Hepatocyte (in vitro differentiated cells): ENCODE data around the gene MAP3K20. TPM values are rescaled to one million over a fixed set of nuclear protein-coding genes. Genes with fewer than 3 reads are reported as not detected.

Source experiments
- DNase-seq: peaks from one replicate; pipeline ENCODE4 v3.0.0-alpha.2; 2016; ENCODE audit warnings: low spot score
- H2AFZ ChIP-seq: fragments of 200-600 bp; sonication (generic); 2 replicates; pipeline ENCODE4 v1.6.0; 2016; ENCODE audit warnings: antibody characterized with exemption, mild to moderate bottlenecking
- H3K27ac ChIP-seq: fragments of 200-600 bp; sonication (generic); 2 replicates; pipeline ENCODE4 v1.5.1; 2016; ENCODE audit warnings: mild to moderate bottlenecking
- H3K27me3 ChIP-seq: fragments of 200-600 bp; sonication (generic); 2 replicates; pipeline ENCODE4 v1.6.1; 2016
- H3K36me3 ChIP-seq: fragments of 200-600 bp; sonication (generic); replicated peaks from 2 replicates; pipeline ENCODE4 v1.5.1; 2016; ENCODE audit warnings: low read depth; ENCODE audit not compliant: insufficient read depth
- H3K4me1 ChIP-seq: fragments of 200-600 bp; sonication (generic); 2 replicates; pipeline ENCODE4 v1.5.1; 2016; ENCODE audit warnings: mild to moderate bottlenecking, moderate library complexity; ENCODE audit not compliant: insufficient read depth
- H3K4me2 ChIP-seq: fragments of 200-600 bp; sonication (generic); 2 replicates; pipeline ENCODE4 v1.6.0; 2016
- H3K4me3 ChIP-seq: fragments of 200-600 bp; sonication (generic); 2 replicates; pipeline ENCODE4 v1.5.1; 2016; ENCODE audit warnings: mild to moderate bottlenecking
- H3K79me2 ChIP-seq: fragments of 200-600 bp; sonication (generic); 2 replicates; pipeline ENCODE4 v1.6.0; 2017; ENCODE audit warnings: mild to moderate bottlenecking
- H3K9me2 ChIP-seq: fragments of 200-600 bp; sonication (generic); replicated peaks from 2 replicates; pipeline ENCODE4 v1.6.0; 2017; ENCODE audit warnings: mild to moderate bottlenecking; ENCODE audit not compliant: insufficient read depth
- H3K9me3 ChIP-seq: fragments of 200-600 bp; sonication (generic); 2 replicates; pipeline ENCODE4 v1.5.1; 2016; ENCODE audit warnings: low read depth, mild to moderate bottlenecking
- H4K20me1 ChIP-seq: fragments of 200-600 bp; sonication (generic); 2 replicates; pipeline ENCODE4 v1.6.0; 2016; ENCODE audit warnings: mild to moderate bottlenecking; ENCODE audit not compliant: insufficient read depth, poor library complexity, severe bottlenecking
- EZH2 ChIP-seq: fragments of 200-600 bp; sonication (generic); IDR thresholded peaks from 2 replicates; pipeline ENCODE4 v1.6.1; 2016; ENCODE audit warnings: antibody characterized with exemption, mild to moderate bottlenecking, borderline replicate concordance
- EZH2phosphoT487 ChIP-seq: fragments of 200-600 bp; sonication (generic); IDR thresholded peaks from one replicate; pipeline ENCODE4 v1.6.1; 2018; ENCODE audit warnings: antibody characterized with exemption, mild to moderate bottlenecking, low read depth, moderate library complexity; ENCODE audit not compliant: unreplicated experiment, severe bottlenecking
- WGBS: methylation state at CpG from one replicate; pipeline ENCODE4 v1.1.6; 2016; ENCODE audit warnings: low lambda C conversion rate; ENCODE audit errors: missing lambda C conversion rate; 5-methylcytosine and 5-hydroxymethylcytosine counted together
- polyA plus RNA-seq: library from polyadenylated mRNA; unstranded; fragments of >200 nt; fragmentation: Nextera tagmentation; extraction: Ambion mirVana; gene quantifications from 2 replicates; pipeline ENCODE4 v1.2.1, GENCODE V29; 2016
- total RNA-seq: library from RNA; depleted of rRNA; stranded (reverse); fragments of >200 nt; gene quantifications from 2 replicates; pipeline ENCODE4 v1.2.3, GENCODE V29; 2014
- TF ChIP-seq, protein P1 (sequence below): fragments of 200-600 bp; sonication (generic); IDR thresholded peaks from 2 replicates; pipeline ENCODE4 v1.5.1; 2016; ENCODE audit warnings: antibody characterized with exemption, mild to moderate bottlenecking; ENCODE audit not compliant: poor library complexity

MAP3K20 gene
- total and polyA plus RNA-seq, 2 experiments from 2014 or later, result 16.5 to 23.3 TPM

DNA sequence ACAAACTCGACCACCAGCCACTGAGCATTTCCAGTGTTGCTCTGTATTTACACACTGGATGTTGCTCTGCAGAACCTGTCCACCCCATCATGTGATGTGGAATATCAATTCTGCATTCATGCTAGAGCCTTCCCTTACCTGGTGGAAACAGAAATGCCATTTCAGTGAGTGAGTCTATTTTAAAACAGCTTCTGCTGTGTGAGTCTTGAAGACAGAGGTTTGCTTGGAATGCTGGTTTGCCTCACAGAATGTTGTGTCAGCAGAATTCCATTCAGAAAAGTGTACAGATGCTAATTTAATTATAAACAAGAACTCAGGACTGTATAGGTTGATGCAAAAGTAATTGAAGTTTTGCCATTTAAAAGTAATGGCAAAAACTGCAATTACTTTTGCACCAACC is 118.3 kb downstream of the MAP3K20 start:
- 55% methylated on average over 1 of the region's 1 CpG for WGBS
- DNase-seq, result no peak
- H2AFZ ChIP-seq, result no peak overlapping the region
- no peaks in the 10 kb centered on the region for H3K79me2 ChIP-seq
- no peak for TF ChIP-seq EZH2phosphoT487
- TF ChIP-seq, protein P1, sequence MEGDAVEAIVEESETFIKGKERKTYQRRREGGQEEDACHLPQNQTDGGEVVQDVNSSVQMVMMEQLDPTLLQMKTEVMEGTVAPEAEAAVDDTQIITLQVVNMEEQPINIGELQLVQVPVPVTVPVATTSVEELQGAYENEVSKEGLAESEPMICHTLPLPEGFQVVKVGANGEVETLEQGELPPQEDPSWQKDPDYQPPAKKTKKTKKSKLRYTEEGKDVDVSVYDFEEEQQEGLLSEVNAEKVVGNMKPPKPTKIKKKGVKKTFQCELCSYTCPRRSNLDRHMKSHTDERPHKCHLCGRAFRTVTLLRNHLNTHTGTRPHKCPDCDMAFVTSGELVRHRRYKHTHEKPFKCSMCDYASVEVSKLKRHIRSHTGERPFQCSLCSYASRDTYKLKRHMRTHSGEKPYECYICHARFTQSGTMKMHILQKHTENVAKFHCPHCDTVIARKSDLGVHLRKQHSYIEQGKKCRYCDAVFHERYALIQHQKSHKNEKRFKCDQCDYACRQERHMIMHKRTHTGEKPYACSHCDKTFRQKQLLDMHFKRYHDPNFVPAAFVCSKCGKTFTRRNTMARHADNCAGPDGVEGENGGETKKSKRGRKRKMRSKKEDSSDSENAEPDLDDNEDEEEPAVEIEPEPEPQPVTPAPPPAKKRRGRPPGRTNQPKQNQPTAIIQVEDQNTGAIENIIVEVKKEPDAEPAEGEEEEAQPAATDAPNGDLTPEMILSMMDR, result no peak
- no peak for TF ChIP-seq EZH2
- no peaks in the 10 kb centered on the region for H3K9me2 ChIP-seq
- no peaks in the 10 kb centered on the region for H3K9me3 ChIP-seq
- no peak overlapping the region for H3K27ac ChIP-seq
- H3K4me1 ChIP-seq, result no peaks in the 10 kb centered on the region
- no peak overlapping the region for H3K4me3 ChIP-seq
- no peaks in the 10 kb centered on the region for H4K20me1 ChIP-seq
- H3K4me2 ChIP-seq, result no peak overlapping the region
- H3K36me3 ChIP-seq, result no peaks in the 10 kb centered on the region
- H3K27me3 ChIP-seq, result no peaks in the 10 kb centered on the region

DNA sequence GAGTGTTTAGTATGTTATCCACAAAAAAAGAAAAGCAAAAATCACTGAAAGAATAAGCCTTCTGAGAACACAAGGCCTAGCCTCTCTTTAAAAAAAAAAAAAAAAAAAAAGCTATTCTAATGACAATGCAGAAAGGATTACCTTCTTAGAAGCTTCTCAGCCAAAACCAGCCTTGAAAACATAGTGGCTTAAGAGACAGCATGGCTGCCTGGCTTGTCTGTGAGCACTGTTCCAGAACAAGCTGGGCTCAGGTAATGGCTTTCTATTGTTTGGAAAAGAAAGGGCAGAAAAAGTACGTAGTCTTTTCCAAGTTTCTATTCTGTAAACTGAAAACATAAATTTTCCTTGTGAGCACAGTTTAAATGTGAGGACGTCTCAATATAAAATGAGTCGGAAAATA is 119.5 kb downstream of the MAP3K20 start:
- Histone ChIP-seq H3K4me2 (no peak overlapping the region), H3K79me2 (no peaks in the 10 kb centered on the region), H3K4me1 (no peaks in the 10 kb centered on the region), H3K27ac (no peak overlapping the region), H3K27me3 (no peaks in the 10 kb centered on the region), H3K9me2 (no peaks in the 10 kb centered on the region), H3K36me3 (no peaks in the 10 kb centered on the region), H3K4me3 (no peak overlapping the region), H4K20me1 (no peaks in the 10 kb centered on the region), H3K9me3 (no peaks in the 10 kb centered on the region), H2AFZ (no peak overlapping the region)
- no peak for DNase-seq
- no peak for TF ChIP-seq EZH2
- WGBS, result 85% methylated on average over 3 of the region's 3 CpGs

DNA sequence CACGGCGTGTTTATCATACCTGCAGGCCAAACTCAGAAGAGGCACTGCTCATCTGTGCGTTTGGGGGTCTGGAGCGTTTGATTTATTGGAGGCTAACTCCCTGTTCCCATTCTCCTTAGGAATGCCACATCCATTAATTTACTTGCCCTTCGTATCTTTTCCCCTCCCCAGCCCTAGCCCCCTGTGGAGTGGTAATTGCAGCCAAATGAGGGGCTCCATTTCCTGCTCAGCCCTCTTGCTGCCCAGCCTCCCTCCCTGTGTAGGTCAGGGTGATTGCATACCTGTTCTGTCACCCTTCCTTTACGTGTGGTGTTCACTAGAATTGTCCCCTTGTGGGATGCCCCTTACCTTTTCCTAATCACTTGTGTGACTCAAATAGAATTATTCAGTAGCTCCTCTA is 120.4 kb downstream of the MAP3K20 start:
- H3K27ac ChIP-seq, result no peak overlapping the region
- WGBS, result 90% methylated on average over 6 of the region's 6 CpGs
- H3K9me3 ChIP-seq, result no peaks in the 10 kb centered on the region
- H3K79me2 ChIP-seq, result no peaks in the 10 kb centered on the region
- H2AFZ ChIP-seq, result no peak overlapping the region
- no peaks in the 10 kb centered on the region for H3K36me3 ChIP-seq
- no peaks in the 10 kb centered on the region for H3K9me2 ChIP-seq
- no peaks in the 10 kb centered on the region for H3K4me1 ChIP-seq
- H4K20me1 ChIP-seq, result no peaks in the 10 kb centered on the region
- H3K27me3 ChIP-seq, result no peaks in the 10 kb centered on the region
- H3K4me2 ChIP-seq, result no peak overlapping the region
- TF ChIP-seq EZH2, result no peak
- TF ChIP-seq, protein P1, result no peak
- no peak for TF ChIP-seq EZH2phosphoT487
- no peak for DNase-seq
- H3K4me3 ChIP-seq, result no peak overlapping the region

DNA sequence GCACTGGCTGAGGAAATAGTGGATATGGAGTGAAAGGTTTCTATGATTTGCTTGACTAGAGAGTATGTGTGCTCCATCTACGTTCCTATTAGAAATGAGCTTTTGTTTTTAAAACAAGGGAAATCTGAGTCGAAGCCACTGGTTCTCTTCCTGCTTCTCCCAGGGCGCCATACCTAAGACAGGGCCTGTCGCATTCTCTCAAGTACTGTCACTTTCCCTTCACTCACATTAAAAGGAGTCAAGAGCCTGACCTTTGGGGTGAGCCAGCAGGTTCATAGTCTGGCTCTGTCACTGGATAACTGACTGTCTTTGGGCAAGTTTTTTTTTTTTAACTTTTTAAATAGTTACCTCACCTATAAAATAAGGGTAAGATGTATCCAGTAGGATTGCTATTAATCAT is 121.0 kb downstream of the MAP3K20 start:
- H2AFZ ChIP-seq, result no peak overlapping the region
- no peaks in the 10 kb centered on the region for H3K9me2 ChIP-seq
- no peak overlapping the region for H3K27ac ChIP-seq
- no peak overlapping the region for H3K4me2 ChIP-seq
- H4K20me1 ChIP-seq, result no peaks in the 10 kb centered on the region
- WGBS, result 95% methylated on average over 4 of the region's 4 CpGs
- H3K9me3 ChIP-seq, result no peaks in the 10 kb centered on the region
- H3K4me3 ChIP-seq, result no peak overlapping the region
- H3K27me3 ChIP-seq, result no peaks in the 10 kb centered on the region
- no peaks in the 10 kb centered on the region for H3K79me2 ChIP-seq
- no peak for TF ChIP-seq EZH2
- TF ChIP-seq, protein P1, result no peak
- TF ChIP-seq EZH2phosphoT487, result no peak
- no peaks in the 10 kb centered on the region for H3K36me3 ChIP-seq
- no peaks in the 10 kb centered on the region for H3K4me1 ChIP-seq
- no peak for DNase-seq
